Transverse colon (tissue), 4 donors: Measurements from ENCODE around the gene MTMR6.

Experiments
- CTCF ChIP-seq, 5 experiments: fragments of 200-600 bp in 3 of 5; fragments of 450-650 bp in 2 of 5; sonication (generic) in 3 of 5; IDR thresholded peaks; 1 replicate in 2 of 5; 2 replicates in 3 of 5; pipeline ENCODE4 v1.5.1; 2016 to 2017; ENCODE audit warnings: antibody characterized with exemption in 5 of 5, inconsistent platforms in 3 of 5, mild to moderate bottlenecking in 2 of 5, moderate library complexity in 1 of 5
- EP300 ChIP-seq: sonication (generic); formaldehyde crosslinking; IDR thresholded peaks from one replicate; pipeline ENCODE4 v1.6.1; 2017; ENCODE audit warnings: antibody characterized with exemption, low read depth
- POLR2A ChIP-seq: fragments of 450-650 bp; IDR thresholded peaks from one replicate; pipeline ENCODE4 v1.6.1; 2016; ENCODE audit warnings: antibody characterized with exemption, mild to moderate bottlenecking, moderate library complexity
- POLR2AphosphoS5 ChIP-seq, 3 donors: sonication (generic); formaldehyde crosslinking; IDR thresholded peaks; one replicate each; pipeline ENCODE4 v1.6.1; 2016; ENCODE audit warnings: antibody characterized with exemption in 3 of 3

- TF ChIP-seq CTCF (IDR thresholded peaks at IDR 0.05): no peak
- TF ChIP-seq POLR2A: no peak
- no peak for TF ChIP-seq EP300
- no peak for TF ChIP-seq POLR2AphosphoS5 (IDR thresholded peaks at IDR 0.05)
Observed at GRCh38 chr13:25319771-25320170, 32.5 kb upstream of the MTMR6 start.
